ENCODE data around the gene RNF169.

Gene RNF169

GRCh38 chr11:74748211-74749126, at the start of gene RNF169:
TSS of gene RNF169 (plus strand) at chr11:74748849. CDS start at chr11:74748881, 32 bp downstream.
- DNase-seq (ENCODE audit: low spot score): peak; percentile 99

DNA sequence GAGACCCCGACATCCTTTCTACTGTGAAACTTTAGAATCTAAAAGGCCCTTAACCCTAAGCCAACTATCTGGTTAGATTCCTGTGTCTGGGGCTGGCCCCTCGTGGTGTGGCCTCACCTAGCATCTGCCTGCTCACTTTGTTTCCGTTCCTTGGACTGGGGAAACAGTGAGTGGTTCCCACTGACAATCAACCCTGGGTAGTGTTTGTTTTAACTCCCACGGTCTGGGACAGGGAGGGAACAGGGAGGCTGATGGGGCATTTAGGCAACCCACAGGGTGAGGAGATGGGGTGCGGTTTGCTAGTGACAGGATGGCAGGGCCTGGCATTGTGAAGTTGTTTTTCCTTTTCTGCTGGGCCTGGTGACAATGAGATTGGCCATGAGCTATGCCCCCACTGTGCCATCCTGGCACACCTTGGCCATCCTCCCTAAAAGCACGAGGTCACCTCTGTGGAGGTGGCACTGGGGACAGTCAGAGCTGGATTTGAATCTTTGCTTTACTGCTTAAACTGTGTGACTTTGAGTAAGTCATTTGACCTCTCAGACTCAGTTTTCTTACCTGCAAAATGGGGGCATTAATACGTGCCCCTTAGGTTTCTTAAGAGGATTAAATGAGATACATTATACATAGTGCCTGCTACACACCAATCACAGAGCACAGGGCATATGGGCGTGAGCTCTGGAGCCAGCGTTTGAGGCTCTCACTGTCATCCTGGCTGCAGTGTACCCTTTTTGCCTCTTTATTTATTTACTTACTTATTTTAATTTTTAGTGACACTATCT, 48.8 kb upstream of the RNF169 start:
- DNase-seq (ENCODE audit: low spot score): no peak

DNA sequence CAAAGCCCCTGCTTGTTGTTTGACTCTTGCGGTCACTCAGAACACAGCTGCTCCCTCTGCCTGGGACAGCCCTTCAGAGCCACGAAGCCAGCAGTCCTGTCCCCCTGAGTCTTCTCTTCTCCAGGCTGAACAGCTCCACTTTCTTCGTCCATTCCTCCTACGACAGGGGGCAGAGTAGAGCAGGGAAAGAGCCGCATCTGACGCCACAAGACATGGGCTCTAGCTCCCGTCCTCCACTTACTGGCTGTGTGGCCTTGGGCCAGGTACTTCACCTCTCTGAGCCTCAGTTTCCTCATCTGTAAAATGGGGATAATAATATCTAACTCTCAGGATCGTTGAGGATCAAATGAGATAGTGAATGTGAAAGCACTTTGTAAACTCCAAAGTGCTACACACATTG, 47.3 kb upstream of the RNF169 start:
- DNase-seq (ENCODE audit: low spot score): no peak

DNA sequence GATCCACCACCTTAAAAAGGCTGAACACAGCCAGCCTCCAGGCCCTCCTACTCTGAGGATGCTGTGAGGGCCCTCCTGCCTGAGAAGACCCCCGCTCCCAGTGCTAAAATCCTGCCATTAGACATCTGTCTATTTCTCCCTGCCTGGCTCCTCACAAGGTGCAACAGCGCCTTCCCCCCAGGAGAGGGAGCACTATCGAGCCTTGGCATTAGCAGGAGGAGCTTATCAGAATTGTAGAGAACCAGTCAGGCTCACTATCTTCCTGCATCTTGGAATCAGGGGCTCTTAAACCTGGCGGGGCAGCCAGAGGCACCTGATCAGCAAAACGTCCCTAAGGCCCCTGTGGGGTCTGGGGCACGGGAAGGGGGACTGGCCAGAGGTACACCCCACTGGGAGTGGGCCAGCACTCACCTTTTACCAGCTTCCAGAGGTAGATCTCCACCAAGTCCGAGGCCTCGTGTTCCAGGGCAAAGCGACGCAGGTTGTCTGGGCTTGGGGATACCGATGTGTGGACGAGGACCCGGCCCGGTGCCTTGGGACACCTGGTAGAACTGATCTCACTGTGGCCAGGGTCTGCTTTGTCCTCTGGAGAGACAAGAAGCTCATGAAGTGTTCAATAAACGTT, 46.2 kb upstream of the RNF169 start:
- peak; percentile 84 for DNase-seq (ENCODE audit: low spot score)

- no peak for DNase-seq (ENCODE audit: low spot score)
These were observed 45.4 kb upstream of the RNF169 start for GRCh38 chr11:74703211-74703610.

DNA sequence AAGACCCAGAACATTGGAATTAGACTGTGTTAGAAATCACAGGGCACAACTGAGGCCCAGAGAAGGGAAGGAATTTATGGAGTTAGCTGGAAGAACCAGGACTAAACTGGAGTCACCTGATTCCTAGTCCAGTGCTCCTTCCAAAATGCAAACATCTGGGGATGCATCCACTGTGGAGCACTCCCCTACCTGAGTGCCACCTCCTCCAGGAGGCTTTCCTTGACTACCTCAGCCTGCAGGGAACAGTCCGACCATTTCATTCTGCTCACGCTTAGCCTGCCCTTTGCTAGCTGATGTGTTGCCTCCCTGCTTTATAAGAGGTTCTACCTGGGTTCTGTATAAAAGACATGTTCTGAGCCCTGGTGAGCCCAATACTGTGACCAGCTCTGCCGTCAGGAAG, 41.5 kb upstream of the RNF169 start:
- DNase-seq (ENCODE audit: low spot score): no peak

GRCh38 chr11:74707602-74708510, 40.8 kb upstream of the RNF169 start:
- no peak for DNase-seq (ENCODE audit: low spot score)

DNA sequence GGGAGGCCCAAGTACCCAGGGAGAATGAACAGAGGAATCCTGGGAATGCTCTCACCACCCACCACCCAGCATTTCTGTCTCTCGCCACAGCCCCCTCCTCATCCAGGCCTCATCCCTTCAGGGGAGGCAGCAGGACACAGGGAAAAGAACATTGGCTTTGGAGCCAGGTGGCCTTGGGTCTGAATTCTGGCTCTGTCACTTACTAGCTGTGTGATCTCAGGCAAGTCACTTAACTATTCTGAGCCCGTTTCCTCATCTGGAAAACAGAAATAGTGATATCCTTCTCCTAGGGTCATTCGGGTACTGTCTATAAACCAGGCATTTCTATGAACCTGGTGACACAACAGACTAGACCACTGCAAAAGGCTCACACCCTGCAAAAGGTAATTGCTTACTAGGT, 39.5 kb upstream of the RNF169 start:
- no peak for DNase-seq (ENCODE audit: low spot score)

GRCh38 chr11:74710281-74710938, 38.2 kb upstream of the RNF169 start:
- DNase-seq (ENCODE audit: low spot score): no peak

DNA sequence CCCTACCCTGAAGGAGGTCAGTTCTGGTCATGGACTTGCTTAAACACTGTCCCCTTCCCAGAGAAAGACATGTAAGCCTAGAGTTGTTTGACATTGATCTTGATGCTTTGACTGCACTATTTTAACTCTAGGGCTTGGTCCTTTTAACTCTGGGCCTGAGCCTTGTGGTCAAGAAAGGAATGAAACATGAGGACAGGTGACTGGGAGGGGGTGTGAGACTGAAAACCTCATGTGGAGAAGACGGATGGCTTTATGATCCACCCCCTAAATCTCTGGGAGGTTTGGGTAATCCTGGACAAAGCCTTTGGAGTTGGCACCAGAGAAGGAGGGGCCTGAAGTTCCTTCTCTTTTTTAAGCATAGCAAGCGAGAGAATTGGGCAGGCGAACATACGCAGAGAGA, 35.0 kb upstream of the RNF169 start:
- DNase-seq (ENCODE audit: low spot score): no peak

GRCh38 chr11:74714904-74715303, 33.7 kb upstream of the RNF169 start:
- no peak for DNase-seq (ENCODE audit: low spot score)

DNA sequence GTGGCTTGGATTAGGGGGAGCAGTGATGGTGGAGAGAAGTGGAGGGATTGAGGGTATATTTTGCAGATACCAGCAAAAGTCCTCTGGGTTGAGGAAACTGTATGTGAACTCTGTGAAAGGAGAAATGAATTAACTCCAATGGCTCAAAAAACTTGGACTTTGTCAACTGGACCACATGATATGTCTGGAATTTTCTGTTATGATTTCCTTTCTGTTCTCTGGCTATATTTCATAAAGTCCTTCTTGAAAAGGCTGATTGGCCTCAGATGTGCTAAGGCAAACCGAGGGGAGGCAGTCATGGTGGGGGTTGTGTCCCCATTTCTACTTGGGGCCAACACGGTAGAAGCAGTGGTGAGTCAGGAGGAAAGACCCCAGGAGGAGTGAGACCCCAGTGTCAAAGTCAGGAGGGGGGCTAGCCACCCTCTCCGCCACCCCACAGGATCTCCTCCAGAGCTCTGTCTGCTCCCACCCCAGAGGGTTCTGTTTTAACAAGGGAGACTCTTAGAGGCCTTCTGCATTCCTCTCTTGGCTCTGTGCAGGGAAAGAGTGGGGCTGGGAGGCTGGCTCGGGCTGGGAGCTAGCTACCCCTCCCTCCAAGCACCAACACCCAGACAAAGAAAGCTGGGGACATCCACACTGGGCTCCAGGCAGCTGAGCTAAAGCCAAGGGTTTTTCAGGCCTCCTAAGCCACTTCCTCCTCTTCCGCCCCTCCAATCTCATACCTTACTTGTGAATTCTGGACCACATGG, 31.3 kb upstream of the RNF169 start:
- no peak for DNase-seq (ENCODE audit: low spot score)

GRCh38 chr11:74719011-74719410, 29.6 kb upstream of the RNF169 start:
- DNase-seq (ENCODE audit: low spot score): no peak

DNA sequence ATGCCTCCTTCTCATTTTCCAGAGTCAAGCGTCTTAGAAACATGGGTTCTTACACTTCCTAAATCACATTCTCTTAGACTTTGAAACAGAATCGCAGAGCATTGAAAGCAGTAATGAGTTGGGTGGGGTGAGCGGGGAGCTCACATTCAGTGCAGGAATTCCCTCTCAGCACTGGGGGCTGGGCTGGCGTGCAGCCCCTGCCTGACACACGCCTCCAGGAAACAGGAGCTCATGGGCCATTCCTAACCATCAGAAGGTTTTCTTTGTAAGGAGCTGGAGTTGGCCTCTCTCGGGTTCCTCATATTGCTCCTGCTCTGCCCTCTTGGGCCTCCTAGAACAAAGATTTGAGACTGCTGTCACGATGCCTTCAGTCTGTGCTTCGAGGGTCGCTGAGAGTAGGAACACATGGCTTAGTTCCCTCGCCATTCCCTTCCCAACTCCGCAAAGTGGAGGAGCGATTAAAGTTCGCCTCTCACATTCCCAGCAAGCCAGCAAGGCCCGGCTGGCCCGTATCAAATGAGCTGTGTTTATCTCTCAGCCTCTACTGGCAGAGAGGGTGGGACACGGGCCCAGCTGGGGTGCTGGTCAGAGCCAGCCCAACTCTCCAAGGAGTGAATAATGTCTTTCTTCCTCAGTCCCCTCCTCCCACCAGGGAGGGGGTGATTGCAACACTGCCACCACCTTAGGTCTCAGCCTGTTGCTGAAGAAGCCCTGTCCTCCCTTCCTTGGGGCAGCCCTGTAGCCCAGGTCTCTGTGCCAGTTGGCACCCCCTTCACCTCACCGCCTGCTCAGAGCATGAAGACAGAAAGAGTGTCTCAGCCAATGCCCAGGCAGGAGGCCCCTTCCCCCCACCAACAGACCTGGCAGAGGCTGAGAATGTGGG, 27.8 kb upstream of the RNF169 start:
- no peak for DNase-seq (ENCODE audit: low spot score)

- no peak for DNase-seq (ENCODE audit: low spot score)
These were observed 27.2 kb upstream of the RNF169 start for GRCh38 chr11:74721479-74721835.

DNA sequence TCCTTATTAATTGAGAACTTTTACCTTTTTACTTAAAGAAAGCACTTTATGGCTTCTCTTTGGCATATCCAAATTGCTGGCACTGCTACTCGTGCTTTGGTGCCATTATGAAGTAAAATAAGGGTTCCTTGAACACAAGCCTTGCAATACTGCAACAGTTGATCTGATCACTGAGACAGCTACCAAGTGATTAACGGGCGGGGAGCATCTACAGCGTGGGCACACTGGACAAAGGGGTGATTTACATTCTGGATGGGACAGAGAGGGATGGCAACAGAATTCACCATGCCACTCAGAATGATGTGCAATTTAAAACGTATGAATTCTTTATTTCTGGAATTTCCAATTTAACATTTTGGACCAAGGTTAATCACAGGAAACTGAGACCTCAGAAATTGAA, 25.1 kb upstream of the RNF169 start:
- no peak for DNase-seq (ENCODE audit: low spot score)

GRCh38 chr11:74725701-74726100, 22.9 kb upstream of the RNF169 start:
- DNase-seq (ENCODE audit: low spot score): no peak

DNA sequence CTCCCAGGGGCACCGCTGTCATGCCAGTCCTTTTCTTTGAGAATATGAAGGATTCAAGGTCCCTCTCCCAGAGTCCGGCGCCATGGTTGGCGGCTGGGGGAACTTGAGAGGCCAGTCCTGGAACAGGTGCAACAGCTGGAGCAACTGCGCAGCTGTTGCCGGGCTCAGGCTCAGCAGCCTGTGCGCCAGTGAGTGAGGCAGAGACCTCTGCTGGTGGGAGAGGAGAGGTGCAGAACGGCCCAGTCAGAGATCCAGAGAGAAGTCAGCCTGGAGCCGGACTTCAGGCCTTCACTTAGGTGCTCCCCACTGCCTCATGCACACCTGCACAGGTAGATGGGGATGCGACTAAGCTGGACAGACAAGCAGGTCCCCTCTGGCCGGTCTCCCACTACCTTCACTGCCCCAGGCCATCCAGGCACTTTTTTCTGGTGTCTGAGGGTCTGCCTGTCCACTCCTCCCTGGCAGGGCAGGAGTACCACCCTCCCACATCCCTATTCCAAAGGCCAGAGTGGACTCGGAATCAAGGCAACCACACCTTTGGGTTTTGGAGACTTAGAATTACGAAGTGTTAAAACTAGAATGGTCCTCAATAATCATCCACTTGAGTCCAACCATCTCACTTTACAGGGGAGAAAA, 22.0 kb upstream of the RNF169 start:
- peak; percentile 86 for DNase-seq (ENCODE audit: low spot score)

DNA sequence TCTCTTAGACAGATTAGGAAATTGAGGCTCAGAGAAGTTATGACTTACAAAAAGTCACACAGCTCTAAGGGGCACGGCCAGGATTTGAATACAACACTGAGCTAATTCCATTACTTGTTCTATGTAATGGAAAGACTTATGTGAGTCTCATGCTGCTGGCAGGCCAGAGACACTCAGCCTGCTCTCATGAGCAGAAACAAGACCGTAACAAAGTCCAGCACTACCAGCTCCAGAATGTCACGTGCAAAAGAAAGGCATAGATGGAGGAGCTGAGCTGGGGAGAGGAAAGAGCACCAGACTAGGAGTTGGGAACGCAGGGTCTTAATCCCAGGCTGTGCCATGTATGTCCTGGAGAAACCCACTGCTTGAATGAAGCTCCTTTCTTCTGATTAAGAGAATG, 19.3 kb upstream of the RNF169 start:
- no peak for DNase-seq (ENCODE audit: low spot score)

Data from hepatic stellate cell (primary cell).